ENCODE results near the gene LRRC27.

LRRC27 gene

GRCh38 chr10:132331601-132332432 lies at the start of gene LRRC27:
LRRC27 (plus strand) TSS chr10:132332193; CDS start chr10:132333525, 1,332 bp downstream.
- peak within 1 kb of the TSS; percentile 99 for H3K4me3 ChIP-seq (replicated peaks; ENCODE audit: low read depth, low read length)
- no peak for TF ChIP-seq CTCF (IDR thresholded peaks at IDR 0.05; ENCODE audit: low read depth, low read length, missing control alignments)
- DNase-seq (ENCODE audit: extremely low read depth, low read depth) = peak; percentile 83

GRCh38 chr10:132282667-132283603 lies 49.1 kb upstream of the LRRC27 start:
- no peak overlapping the region for H3K4me3 ChIP-seq (replicated peaks; ENCODE audit: low read depth, low read length)
- no peak for TF ChIP-seq CTCF (IDR thresholded peaks at IDR 0.05; ENCODE audit: low read depth, low read length, missing control alignments)
- no peak for DNase-seq (ENCODE audit: extremely low read depth, low read depth)

- no peak for TF ChIP-seq CTCF (IDR thresholded peaks at IDR 0.05; ENCODE audit: low read depth, low read length, missing control alignments)
- no peak overlapping the region for H3K4me3 ChIP-seq (replicated peaks; ENCODE audit: low read depth, low read length)
- DNase-seq (ENCODE audit: extremely low read depth, low read depth) = no peak
Measured at GRCh38 chr10:132283604-132284382, 48.2 kb upstream of the LRRC27 start.

GRCh38 chr10:132289439-132289838 lies 42.6 kb upstream of the LRRC27 start:
- TF ChIP-seq CTCF (IDR thresholded peaks at IDR 0.05; ENCODE audit: low read depth, low read length, missing control alignments) = no peak
- H3K4me3 ChIP-seq (replicated peaks; ENCODE audit: low read depth, low read length) = no peak overlapping the region
- DNase-seq (ENCODE audit: extremely low read depth, low read depth) = no peak

- no peak for TF ChIP-seq CTCF (IDR thresholded peaks at IDR 0.05; ENCODE audit: low read depth, low read length, missing control alignments)
- no peak for DNase-seq (ENCODE audit: extremely low read depth, low read depth)
- no peak overlapping the region for H3K4me3 ChIP-seq (replicated peaks; ENCODE audit: low read depth, low read length)
Measured at GRCh38 chr10:132290631-132291030, 41.4 kb upstream of the LRRC27 start.

GRCh38 chr10:132291826-132292225 lies 40.2 kb upstream of the LRRC27 start:
- no peak overlapping the region for H3K4me3 ChIP-seq (replicated peaks; ENCODE audit: low read depth, low read length)
- no peak for TF ChIP-seq CTCF (IDR thresholded peaks at IDR 0.05; ENCODE audit: low read depth, low read length, missing control alignments)
- no peak for DNase-seq (ENCODE audit: extremely low read depth, low read depth)

Data from HFF-Myc (cell line).